Stimulated activated CD8-positive, alpha-beta memory T cell treated with anti-CD3 and anti-CD28 coated beads, Interleukin-12 subunit alpha, Interleukin-12 subunit beta, amount 100 ng/mL, for 4 hours (primary cell): ENCODE results near the gene GALNT10.

Source experiments
- DNase-seq: peaks from one replicate; pipeline ENCODE4 v3.0.0-alpha.2; 2020; ENCODE audit warnings: low read depth

The GALNT10 gene

GRCh38 chr5:154445422-154446194, 255.1 kb downstream of the GALNT10 start, which contains the start of gene SAP30L:
TSS of gene SAP30L (plus strand) at chr5:154445997. CDS start at chr5:154446605, 608 bp downstream.
- DNase-seq, result peak; percentile 94

GRCh38 chr5:154446195-154447088, 255.9 kb downstream of the GALNT10 start:
- peak; percentile 8 for DNase-seq

- no peak for DNase-seq
Measured at GRCh38 chr5:154447089-154447725, 256.7 kb downstream of the GALNT10 start.

DNA sequence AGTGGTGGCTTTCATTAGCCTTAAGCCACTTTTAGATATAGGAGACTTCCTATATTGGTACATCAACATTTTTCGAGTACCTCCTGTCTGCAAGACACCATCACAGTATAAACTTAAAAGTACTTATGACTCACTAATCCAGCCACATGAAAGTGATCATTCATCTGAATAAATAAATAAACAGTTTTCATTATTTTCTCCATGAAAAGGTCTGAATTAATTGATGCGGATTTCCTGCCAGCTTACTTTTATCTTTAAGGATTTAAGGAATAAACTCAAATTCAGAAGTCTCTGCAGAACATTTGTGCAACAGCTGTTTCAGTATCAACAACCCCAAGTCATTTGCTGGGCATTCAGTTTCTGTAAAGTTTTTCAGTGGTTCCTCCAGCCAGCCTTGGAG, 259.3 kb downstream of the GALNT10 start:
- no peak for DNase-seq

DNA sequence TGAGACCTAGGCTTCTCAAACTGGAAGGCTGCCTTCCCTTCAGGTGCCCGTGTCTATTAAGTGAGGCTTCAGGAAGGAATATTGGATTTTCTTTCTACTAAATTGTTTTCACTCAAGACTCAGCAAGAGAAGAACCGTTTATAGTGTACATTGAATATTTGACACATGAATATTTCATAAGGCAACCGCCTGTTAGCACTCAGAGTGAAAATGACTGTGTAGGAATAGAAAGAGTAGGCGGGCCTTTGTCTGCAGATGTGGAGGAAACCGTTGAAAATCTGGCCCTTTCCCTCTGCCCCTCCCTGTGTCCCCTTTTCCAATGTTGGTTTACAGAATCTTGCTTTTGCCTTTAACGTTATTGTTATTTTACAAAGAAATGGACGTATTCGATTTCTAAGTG, 261.4 kb downstream of the GALNT10 start:
- no peak for DNase-seq

GRCh38 chr5:154455585-154455984, 265.1 kb downstream of the GALNT10 start:
- no peak for DNase-seq

DNA sequence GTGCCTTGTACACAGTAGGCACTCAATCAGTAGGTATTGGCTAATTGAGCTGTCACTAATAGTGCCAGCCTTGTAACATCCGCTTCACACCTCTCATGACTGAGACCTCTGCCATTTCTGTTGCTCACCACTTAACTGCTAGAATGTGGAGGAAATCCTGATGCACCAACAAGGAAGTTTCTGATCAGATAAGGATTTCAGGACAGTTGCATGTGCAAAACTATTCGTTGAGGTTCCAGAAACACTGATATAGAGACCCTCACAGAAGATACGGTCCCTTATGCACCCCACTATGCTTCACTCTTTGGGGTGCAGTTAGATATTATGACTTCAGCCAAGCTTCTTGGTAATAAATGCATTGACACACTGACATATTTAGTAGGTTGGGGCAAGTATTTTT, 266.0 kb downstream of the GALNT10 start:
- no peak for DNase-seq

- no peak for DNase-seq
Measured at GRCh38 chr5:154459015-154459414, 268.5 kb downstream of the GALNT10 start.

GRCh38 chr5:154460172-154460571, 269.6 kb downstream of the GALNT10 start:
- no peak for DNase-seq

GRCh38 chr5:154461531-154461930, 271.0 kb downstream of the GALNT10 start:
- no peak for DNase-seq

GRCh38 chr5:154464438-154464837, 273.9 kb downstream of the GALNT10 start:
- DNase-seq, result no peak

GRCh38 chr5:154465169-154465568, 274.6 kb downstream of the GALNT10 start:
- no peak for DNase-seq

DNA sequence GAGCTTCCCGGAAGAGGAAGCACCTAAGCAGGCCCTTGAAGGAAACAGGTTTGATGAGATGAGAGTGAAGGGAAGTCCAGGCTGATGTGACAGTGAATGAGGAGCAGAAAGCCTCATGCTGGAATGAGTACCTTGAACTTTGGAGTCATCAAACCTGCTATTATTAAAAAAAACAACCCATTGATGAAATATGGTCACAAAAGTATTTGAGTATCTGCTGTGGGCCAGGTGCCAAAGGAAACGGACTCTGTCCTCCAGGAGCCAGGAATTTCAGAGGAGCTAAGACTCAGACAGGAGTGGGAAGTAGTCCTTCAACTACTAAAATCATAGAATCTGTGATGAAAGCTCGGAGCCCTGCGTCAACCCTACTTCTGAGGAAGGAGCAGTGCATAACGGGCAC, 275.6 kb downstream of the GALNT10 start:
- DNase-seq, result no peak

DNA sequence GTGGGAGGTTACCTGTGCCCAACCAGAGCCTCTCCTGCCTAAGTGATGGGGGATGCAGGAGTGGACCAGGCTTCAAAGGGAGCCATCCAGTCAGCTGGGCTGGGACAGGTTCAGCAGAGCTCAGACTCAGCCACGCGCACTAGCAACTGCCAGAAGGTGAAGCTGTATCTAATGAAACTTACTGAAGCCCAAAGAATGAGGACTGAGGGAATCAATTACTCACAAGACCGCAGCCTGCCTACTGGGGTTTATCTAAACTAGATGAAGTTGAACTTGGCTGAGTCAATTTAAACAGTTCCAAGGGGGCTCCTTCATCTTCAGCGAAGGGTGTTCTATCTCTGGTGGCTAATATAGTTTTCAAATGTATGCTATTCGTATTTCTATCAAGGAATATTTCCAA, 276.1 kb downstream of the GALNT10 start:
- no peak for DNase-seq

- peak; percentile 45 for DNase-seq
Measured at GRCh38 chr5:154467655-154468354, 277.3 kb downstream of the GALNT10 start.

GRCh38 chr5:154470137-154470536, 279.6 kb downstream of the GALNT10 start:
- DNase-seq, result no peak
